ENCODE data around the gene SLC6A18.
"Not testable (repeated sequence)": the region's sequence is repeated elsewhere in the genome, so short reads cannot be mapped to it uniquely, and the experiment has no call there.

SLC6A18 gene

GRCh38 chr5:1222147-1222546 is 3.0 kb upstream of the SLC6A18 start:
- DNase-seq, result no peak
- in situ Hi-C loops (cut with HindIII; ENCODE audit: low pct_ligation_motif_present, low pct_unique_long_range_greater_than_20kb, low sequenced_read_pairs), result loop anchor here (25.0 kb wide), 1 partner anchor 240 kb away; no protein-coding TSS in a partner anchor

DNA sequence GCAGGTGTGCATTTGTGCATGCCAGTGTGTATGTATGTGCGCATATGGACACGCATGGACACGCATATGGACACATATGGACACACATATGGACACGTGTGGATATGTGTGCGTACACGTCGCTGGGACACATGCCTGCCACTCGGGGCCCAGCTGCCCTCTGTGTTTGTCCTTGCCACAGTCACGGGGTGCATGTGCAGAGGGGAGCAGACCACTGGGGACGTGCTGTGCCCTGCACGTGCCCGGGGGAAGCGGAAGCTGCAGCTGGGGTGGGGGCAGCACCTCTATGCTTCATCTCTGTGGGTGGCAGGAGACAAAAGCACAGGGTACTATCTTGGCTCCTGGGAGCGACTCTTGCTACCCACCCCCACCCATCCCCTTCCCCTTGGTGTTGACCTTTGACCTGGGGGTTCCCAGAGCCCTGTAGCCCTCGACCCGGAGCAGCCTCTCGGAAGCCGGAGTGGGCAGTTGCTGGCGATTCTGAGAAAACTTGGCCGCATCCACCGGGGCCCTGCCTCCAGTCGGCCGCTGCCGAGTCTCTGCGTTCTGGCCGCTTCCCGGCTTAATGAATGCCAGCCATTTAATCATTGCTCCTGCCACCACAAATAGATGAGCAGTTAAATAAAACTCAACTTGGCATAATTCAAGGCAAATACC is 2.4 kb upstream of the SLC6A18 start:
- DNase-seq, result peak; percentile 18
- in situ Hi-C loops (cut with HindIII; ENCODE audit: low pct_ligation_motif_present, low pct_unique_long_range_greater_than_20kb, low sequenced_read_pairs), result loop anchor here (25.0 kb wide), 1 partner anchor 240 kb away; no protein-coding TSS in a partner anchor

DNA sequence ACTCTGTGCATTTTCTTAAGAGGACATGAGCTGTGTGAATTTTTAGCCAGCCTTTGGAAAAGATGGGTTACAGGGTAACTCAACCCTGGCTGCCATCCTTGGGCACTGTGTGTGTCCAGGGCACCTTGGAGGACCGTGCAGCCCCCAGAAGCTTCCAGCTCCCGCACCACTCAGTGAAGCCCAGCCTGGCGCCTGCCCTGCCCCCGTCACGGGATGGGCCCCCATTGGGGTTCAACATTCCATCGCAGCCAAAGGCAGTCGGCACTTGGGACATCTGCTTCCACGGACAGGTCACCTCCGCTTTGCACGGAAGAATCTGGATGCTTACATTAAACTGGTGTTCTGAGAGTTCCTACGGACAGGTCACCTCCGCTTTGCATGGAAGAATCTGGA is 1.9 kb upstream of the SLC6A18 start:
- in situ Hi-C loops (cut with HindIII; ENCODE audit: low pct_ligation_motif_present, low pct_unique_long_range_greater_than_20kb, low sequenced_read_pairs), result loop anchor here (25.0 kb wide), 1 partner anchor 239 kb away; no protein-coding TSS in a partner anchor
- DNase-seq, result no peak

- in situ Hi-C loops (cut with HindIII; ENCODE audit: low pct_ligation_motif_present, low pct_unique_long_range_greater_than_20kb, low sequenced_read_pairs), result loop anchor here (25.0 kb wide), 1 partner anchor 238 kb away; no protein-coding TSS in a partner anchor
- no peak for DNase-seq
Observed at GRCh38 chr5:1224631-1225030, 550 bp upstream of the SLC6A18 start.

DNA sequence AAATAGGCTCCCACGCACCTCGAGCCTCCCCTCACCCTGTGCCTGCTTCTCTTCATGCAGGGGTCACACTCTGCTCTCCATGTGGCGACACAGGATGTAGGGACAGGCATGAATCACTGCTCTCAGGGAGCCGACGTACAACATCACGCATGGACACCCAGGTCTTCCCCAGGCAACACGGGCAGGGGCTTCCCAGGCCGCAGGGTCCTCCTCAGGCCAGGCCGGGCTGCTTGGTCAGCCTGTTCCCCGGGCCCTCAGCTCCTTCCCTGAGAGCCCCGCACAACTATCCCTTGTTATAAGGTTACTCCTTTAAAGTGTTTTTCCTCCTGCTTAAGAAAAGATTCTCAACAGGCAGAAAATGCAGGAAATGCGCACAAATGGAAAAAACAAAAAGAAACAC is 1.1 kb downstream of the SLC6A18 start:
- no peak for DNase-seq
- in situ Hi-C loops (cut with HindIII; ENCODE audit: low pct_ligation_motif_present, low pct_unique_long_range_greater_than_20kb, low sequenced_read_pairs), result no loop called here

DNA sequence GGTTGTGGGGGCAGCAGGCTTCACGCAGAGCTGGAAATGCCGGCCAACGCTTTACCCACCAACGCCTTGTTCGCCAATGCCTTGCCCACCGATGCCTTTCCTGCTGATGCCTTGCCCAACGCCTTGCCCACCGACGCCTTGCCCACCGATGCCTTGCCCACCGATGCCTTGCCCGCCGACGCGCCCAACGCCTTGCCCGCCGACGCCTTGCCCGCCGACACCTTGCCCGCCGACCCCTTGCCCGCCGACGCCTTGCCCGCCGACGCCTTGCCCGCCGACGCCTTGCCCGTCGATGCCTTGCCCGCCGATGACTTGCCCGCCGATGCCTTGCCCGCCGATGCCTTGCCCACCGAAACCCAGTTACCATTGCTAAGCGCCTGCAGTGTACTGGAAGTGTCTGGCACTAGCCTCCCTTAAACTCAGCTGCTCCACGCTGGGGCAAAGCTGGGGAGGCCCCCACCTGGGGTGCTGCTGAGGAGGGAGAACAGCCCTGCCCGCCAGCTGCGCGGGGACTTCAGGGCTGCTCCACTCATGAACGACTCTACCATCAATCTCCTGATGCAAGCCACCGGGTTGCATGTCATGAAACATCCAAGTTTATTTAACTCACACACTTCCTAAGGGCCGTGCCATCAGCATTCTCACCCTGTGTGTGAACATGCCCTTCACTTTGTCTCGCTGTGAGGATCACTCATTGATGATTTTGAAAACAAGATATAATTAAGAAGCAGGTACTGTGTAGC is 1.8 kb downstream of the SLC6A18 start:
- in situ Hi-C loops (cut with HindIII; ENCODE audit: low pct_ligation_motif_present, low pct_unique_long_range_greater_than_20kb, low sequenced_read_pairs), result no loop called here
- no peak for DNase-seq

GRCh38 chr5:1227667-1228066 is 2.5 kb downstream of the SLC6A18 start:
- DNase-seq, result no peak
- in situ Hi-C loops (cut with HindIII; ENCODE audit: low pct_ligation_motif_present, low pct_unique_long_range_greater_than_20kb, low sequenced_read_pairs), result no loop called here

- in situ Hi-C loops (cut with HindIII; ENCODE audit: low pct_ligation_motif_present, low pct_unique_long_range_greater_than_20kb, low sequenced_read_pairs), result no loop called here
- no peak for DNase-seq
Observed at GRCh38 chr5:1228120-1228519, 2.9 kb downstream of the SLC6A18 start.

- in situ Hi-C loops (cut with HindIII; ENCODE audit: low pct_ligation_motif_present, low pct_unique_long_range_greater_than_20kb, low sequenced_read_pairs); DNase-seq: not testable (repeated sequence)
Observed at GRCh38 chr5:1229023-1229422, 3.8 kb downstream of the SLC6A18 start.

DNA sequence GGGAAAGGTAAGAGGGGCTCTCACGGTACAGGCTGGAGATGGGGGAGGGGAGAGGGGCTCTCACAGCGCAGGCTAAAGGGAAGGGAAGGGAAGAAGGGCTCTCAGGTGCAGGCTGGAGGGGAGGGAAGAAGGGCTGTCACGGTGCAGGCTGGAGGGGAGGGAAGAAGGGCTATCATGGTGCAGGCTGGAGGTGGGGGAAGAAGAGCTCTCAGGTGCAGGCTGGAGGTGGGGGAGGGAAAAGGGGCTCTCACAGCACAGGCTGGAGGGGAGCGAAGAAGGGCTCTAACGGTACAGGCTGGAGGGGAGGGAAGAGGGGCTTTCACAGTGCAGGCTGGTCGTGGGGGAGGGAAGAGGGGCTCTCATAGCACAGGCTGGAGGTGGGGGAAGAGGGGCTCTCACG is 4.6 kb downstream of the SLC6A18 start:
- in situ Hi-C loops (cut with HindIII; ENCODE audit: low pct_ligation_motif_present, low pct_unique_long_range_greater_than_20kb, low sequenced_read_pairs), result no loop called here
- DNase-seq, result no peak

DNA sequence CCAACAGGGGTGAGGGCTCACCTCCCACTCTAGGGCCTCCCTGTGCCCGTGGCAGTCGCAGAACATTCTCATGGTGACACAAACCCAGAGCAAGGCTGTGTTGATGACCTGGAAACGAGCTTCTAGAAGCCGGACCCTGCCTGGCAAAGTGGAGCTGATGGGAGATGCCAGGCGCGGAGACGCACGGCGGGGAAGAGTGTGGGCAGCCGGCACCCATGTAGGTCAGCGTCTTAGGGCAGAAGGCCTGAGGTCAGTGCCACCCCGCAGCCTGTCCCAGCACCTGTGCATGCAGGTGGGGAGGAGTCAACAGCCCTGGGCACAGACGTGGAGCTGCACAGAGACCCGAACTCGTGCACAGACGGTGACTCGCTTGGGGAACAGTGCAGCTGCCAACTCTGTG is 5.4 kb downstream of the SLC6A18 start:
- in situ Hi-C loops (cut with HindIII; ENCODE audit: low pct_ligation_motif_present, low pct_unique_long_range_greater_than_20kb, low sequenced_read_pairs), result no loop called here
- no peak for DNase-seq

DNA sequence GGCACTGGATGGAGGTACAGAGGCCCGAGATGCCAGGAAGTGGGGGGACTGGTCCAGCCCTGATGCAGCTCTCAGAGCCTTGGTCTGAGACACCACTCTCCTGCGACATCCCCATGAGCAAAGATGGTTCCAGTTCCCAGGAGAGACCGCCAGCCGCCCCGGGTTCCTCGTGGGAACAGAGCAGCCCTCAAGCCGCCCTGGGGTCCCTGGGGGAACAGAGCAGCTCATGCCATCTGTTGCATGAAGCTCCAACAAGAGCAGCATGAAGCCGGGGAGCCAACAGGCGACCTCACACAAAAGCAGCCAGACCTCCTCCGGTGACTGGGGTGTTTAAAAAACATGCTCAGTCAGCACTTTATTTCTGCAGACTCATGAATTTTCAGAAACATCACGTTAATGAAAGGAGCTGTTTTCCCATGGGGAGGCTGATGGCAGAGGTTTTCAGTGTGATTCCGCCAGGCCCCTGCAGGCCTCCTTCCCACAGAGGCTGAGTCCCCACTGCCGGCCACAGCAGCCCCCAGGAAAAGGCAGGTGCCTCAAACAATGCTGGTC is 6.2 kb downstream of the SLC6A18 start:
- DNase-seq, result no peak
- in situ Hi-C loops (cut with HindIII; ENCODE audit: low pct_ligation_motif_present, low pct_unique_long_range_greater_than_20kb, low sequenced_read_pairs), result no loop called here

DNA sequence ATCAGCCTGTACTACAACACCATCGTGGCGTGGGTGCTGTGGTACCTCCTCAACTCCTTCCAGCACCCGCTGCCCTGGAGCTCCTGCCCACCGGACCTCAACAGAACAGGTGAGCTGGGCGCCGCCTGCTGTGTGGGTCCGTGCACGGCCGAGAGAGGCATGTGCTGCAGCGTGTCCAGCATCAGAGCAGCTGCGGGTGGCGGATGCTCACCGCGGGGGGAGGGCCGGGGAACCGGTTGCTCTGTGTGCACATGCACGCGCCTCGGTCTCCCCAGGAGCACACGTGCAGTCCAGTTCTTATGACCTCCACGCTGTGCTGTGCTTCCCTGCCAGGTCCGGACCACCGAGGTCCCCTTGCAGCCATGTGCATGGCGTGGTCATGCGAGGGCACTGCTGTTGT is 7.6 kb downstream of the SLC6A18 start:
- in situ Hi-C loops (cut with HindIII; ENCODE audit: low pct_ligation_motif_present, low pct_unique_long_range_greater_than_20kb, low sequenced_read_pairs), result no loop called here
- DNase-seq, result no peak

- DNase-seq, result no peak
- in situ Hi-C loops (cut with HindIII; ENCODE audit: low pct_ligation_motif_present, low pct_unique_long_range_greater_than_20kb, low sequenced_read_pairs), result no loop called here
Observed at GRCh38 chr5:1235379-1235778, 10.2 kb downstream of the SLC6A18 start.

GRCh38 chr5:1235838-1236237 is 10.7 kb downstream of the SLC6A18 start:
- DNase-seq, result no peak
- in situ Hi-C loops (cut with HindIII; ENCODE audit: low pct_ligation_motif_present, low pct_unique_long_range_greater_than_20kb, low sequenced_read_pairs), result no loop called here

DNA sequence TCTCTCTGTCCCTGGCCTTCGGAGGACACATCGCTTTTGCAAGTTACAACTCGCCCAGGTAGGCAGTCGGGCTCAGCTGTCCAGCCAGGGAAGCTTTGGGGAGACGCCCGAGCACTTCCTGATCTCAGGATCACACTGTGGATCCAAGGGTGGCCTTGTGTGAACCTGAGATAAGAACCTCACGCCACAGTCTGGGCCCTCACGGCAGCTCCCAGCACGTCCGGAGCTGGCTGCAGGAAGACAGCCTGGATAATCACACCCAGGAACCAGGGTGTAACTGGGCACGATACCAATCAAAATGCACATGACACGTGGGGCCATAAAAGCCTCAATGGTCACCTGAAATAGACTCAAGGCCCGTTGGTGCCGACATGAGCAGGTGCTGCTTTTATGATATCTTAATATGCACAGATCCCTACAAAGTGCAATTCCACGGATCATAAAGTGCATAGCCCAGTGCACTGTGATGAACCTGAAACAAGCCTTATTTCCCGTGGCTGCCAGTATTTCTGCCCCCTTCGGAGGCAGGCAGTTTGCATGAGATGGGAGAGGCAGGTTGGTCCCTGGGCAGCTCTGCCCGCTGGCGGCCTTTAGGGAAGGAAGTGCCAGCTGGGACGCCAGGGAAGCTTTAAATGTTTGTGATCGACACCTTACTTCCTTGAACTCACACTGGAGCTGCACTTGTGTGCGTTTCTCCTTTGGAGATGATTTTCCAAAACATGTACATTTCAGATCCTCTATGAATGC is 14.5 kb downstream of the SLC6A18 start:
- in situ Hi-C loops (cut with HindIII; ENCODE audit: low pct_ligation_motif_present, low pct_unique_long_range_greater_than_20kb, low sequenced_read_pairs), result no loop called here
- DNase-seq, result no peak

DNA sequence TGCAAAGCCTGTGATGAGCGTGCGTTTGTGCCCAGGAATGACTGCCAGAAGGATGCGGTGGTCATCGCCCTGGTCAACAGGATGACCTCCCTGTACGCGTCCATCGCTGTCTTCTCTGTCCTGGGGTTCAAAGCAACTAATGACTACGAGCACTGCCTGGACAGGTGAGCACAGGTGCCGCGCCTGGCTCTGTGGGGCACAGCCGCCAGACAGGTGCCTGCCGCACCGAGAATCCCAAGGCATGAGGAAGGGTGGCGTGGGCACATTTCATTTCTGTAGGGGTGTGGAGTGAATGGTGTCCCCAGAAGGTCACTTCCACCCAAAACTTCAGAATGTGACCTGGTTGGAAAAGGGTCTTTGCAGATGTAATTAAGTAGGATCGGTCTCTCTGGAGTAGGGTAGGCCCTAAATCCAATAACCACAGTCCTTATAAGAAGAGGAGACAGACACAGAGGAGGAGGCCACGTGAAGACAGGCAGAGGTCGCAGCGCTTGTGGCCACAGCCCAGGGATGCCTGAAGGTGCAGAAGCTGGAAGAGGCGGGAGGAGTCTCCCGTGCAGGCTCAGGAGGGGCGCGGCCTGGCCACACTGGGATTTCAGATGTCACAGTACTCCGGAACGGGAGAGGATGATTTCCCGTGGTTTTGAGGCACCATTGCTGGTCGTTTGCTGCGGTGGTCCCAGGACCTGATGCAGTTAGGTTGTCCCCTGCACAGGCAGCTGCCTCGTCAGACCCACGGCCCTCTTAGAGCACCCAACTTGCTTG is 15.5 kb downstream of the SLC6A18 start:
- no peak for DNase-seq
- in situ Hi-C loops (cut with HindIII; ENCODE audit: low pct_ligation_motif_present, low pct_unique_long_range_greater_than_20kb, low sequenced_read_pairs), result no loop called here

DNA sequence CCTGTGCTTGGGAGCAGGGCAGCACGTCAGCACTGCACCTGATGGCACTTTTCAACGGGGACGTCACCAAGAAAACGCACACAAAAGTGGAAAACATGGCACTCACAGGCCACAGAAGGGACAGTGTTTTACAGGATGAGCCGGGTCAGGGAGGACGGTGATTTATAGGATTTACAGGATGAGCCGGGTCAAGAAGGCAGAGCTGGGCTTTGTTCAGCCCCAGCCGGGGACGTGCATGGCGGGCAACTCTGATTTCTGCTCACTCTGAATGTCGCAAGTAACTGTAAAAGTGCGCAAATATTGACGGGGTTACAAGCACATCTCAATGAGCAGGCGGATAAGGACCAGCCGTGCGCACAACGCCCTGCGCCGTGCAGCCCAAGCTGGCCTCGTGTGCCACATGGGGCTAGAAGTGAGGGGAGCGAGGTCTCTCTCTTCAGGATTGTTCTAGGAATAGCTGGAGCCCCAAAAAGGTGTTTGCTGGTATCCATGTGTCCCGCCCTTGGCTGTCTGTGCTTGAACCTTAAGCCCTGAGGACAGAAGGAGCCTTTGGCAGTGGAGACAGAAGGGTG is 16.4 kb downstream of the SLC6A18 start:
- in situ Hi-C loops (cut with HindIII; ENCODE audit: low pct_ligation_motif_present, low pct_unique_long_range_greater_than_20kb, low sequenced_read_pairs), result no loop called here
- DNase-seq, result no peak

Measured in ACHN (cell line).